ENCODE results near the gene GPR3. TPM values are rescaled to one million over a fixed set of nuclear protein-coding genes. Genes with fewer than 3 reads are reported as not detected.

Gene GPR3
- total RNA-seq, 1 experiment from 2014 or later = 4.4 TPM

GRCh38 chr1:27383039-27383605 lies 9.3 kb upstream of the GPR3 start, which contains the start of gene CD164L2:
Gene CD164L2, minus strand, starts transcription at chr1:27383333. Its CDS starts 94 bp downstream, at chr1:27383239.
- Mint-ChIP-seq H3K36me3 (ENCODE audit: insufficient read depth in 1 of 3, low read depth in 3 of 3) (no peaks in the 10 kb centered on the region; a peak in 1 of 7 replicates), H3K27me3 (ENCODE audit: low read depth) (peaks cover 25% of the 10 kb centered on the region), H3K4me1 (peaks cover 5 to 12% of the 10 kb centered on the region in 2 experiments), H3K4me3 (peak within 1 kb of the TSS; percentile 55 to 77), H3K9me3 (no peaks in the 10 kb centered on the region; a peak in 1 of 5 replicates), H3K27ac (no peak within 1 kb of the TSS; a peak in 2 of 7 replicates)
- no peak within 1 kb of the TSS for H2BK15ac ChIP-seq (ENCODE audit: low read depth, low read length)
- no peak within 1 kb of the TSS for H4K8ac ChIP-seq (replicated peaks; ENCODE audit: insufficient read length, low read depth, low read length)
- H3K27me3 ChIP-seq (ENCODE audit: insufficient read depth, low read length) = no peaks in the 10 kb centered on the region
- H3K18ac ChIP-seq (ENCODE audit: insufficient read length, low read depth, low read length) = peak within 1 kb of the TSS; percentile 40
- H3K4me2 ChIP-seq (ENCODE audit: insufficient read depth, insufficient read length, low read length) = peak within 1 kb of the TSS; percentile 57
- no peak within 1 kb of the TSS for H3K4ac ChIP-seq (ENCODE audit: low read depth, low read length)
- H2AK5ac ChIP-seq (ENCODE audit: insufficient read length, low read length) = no peak within 1 kb of the TSS
- no peak within 1 kb of the TSS for H3K23ac ChIP-seq (ENCODE audit: insufficient read length, low read depth, low read length)
- no peak within 1 kb of the TSS for H2BK5ac ChIP-seq (ENCODE audit: insufficient read length, low read length)
- H4K91ac ChIP-seq (ENCODE audit: insufficient read length, low read depth, low read length) = no peak within 1 kb of the TSS
- H2BK20ac ChIP-seq (ENCODE audit: low read depth, low read length, poor library complexity, severe bottlenecking) = no peak within 1 kb of the TSS
- peaks cover 6% of the 10 kb centered on the region for H3K23me2 ChIP-seq (ENCODE audit: insufficient read length, low read depth, low read length, poor library complexity, severe bottlenecking)
- H3K56ac ChIP-seq (ENCODE audit: insufficient read length, low read depth, low read length) = no peak within 1 kb of the TSS
- no peaks in the 10 kb centered on the region for H4K20me1 ChIP-seq (ENCODE audit: control insufficient read depth, insufficient read depth, insufficient read length)
- no peak within 1 kb of the TSS for H3T11ph ChIP-seq (ENCODE audit: low read length)
- no peaks in the 10 kb centered on the region for H3K4me1 ChIP-seq (ENCODE audit: insufficient read depth, low read length)
- H3K9ac ChIP-seq (ENCODE audit: extremely low read depth, insufficient read length, low read length) = peak within 1 kb of the TSS; percentile 4
- no peak within 1 kb of the TSS for H3K27ac ChIP-seq (ENCODE audit: insufficient read length, low read depth, low read length)
- H2BK120ac ChIP-seq (ENCODE audit: low read depth, low read length, poor library complexity, severe bottlenecking) = no peak within 1 kb of the TSS
- no peaks in the 10 kb centered on the region for H3K79me1 ChIP-seq (ENCODE audit: insufficient read depth, low read depth, low read length, poor library complexity, severe bottlenecking)
- no CpG with 5 or more reads among the region's 43 CpGs for WGBS (ENCODE audit: extremely low coverage, insufficient read length, low lambda C conversion rate)
- H2AFZ ChIP-seq (ENCODE audit: low read length) = no peak within 1 kb of the TSS
- H3K9me3 ChIP-seq (ENCODE audit: control insufficient read depth, low read depth, low read length) = no peaks in the 10 kb centered on the region
- H3K79me2 ChIP-seq (ENCODE audit: insufficient read depth, low read length) = no peaks in the 10 kb centered on the region
- H3K14ac ChIP-seq (ENCODE audit: insufficient read depth, low read length) = no peak within 1 kb of the TSS; the same call in 1 of the 2 replicates
- H2BK12ac ChIP-seq (ENCODE audit: insufficient read length, low read depth, low read length) = no peak within 1 kb of the TSS
- H4K5ac ChIP-seq (ENCODE audit: insufficient read length, low read depth, low read length) = no peak within 1 kb of the TSS
- DNase-seq = peak; percentile 90
- TF ChIP-seq CTCF (conservative IDR thresholded peaks at IDR 0.05) = no peak

Data from H9 (cell line).